K562 (cell line): Measurements from ENCODE around the gene ANKLE1. TPM values are rescaled to one million over a fixed set of nuclear protein-coding genes. Genes with fewer than 3 reads are reported as not detected.

Experiments used
- BCOR ChIP-seq: fragments of 450-650 bp; IDR thresholded peaks from 2 replicates; pipeline ENCODE4 v1.6.1; 2016
- CBFB ChIP-seq: sonication (generic); formaldehyde crosslinking; IDR thresholded peaks from 2 replicates; pipeline ENCODE4 v1.4.0; 2020; ENCODE audit warnings: mild to moderate bottlenecking, missing genetic modification reagents
- ESRRA ChIP-seq: fragments of 450-650 bp; IDR thresholded peaks from 2 replicates; pipeline ENCODE4 v1.6.1; 2014; ENCODE audit warnings: low read depth, mild to moderate bottlenecking, moderate library complexity, borderline replicate concordance
- KAT7 ChIP-seq: sonication (generic); formaldehyde crosslinking; IDR thresholded peaks from 2 replicates; pipeline ENCODE4 v1.8.0; 2022; ENCODE audit warnings: missing genetic modification reagents, mild to moderate bottlenecking, borderline replicate concordance
- MAFF ChIP-seq: IDR thresholded peaks from 2 replicates; pipeline ENCODE4 v1.6.1; 2012; ENCODE audit warnings: low read length, improper control_type of control experiment
- MYNN ChIP-seq, 2 experiments: sonication (generic); formaldehyde crosslinking in 1 of 2; IDR thresholded peaks; 2 replicates each; pipeline versions ENCODE4 v1.5.0 to v1.6.1; 2016 to 2020; ENCODE audit warnings: antibody characterized with exemption in 1 of 2, missing genetic modification reagents in 1 of 2
- NFIC ChIP-seq: fragments of 450-650 bp; IDR thresholded peaks from 2 replicates; pipeline ENCODE4 v1.6.1; 2017; ENCODE audit warnings: mild to moderate bottlenecking, inconsistent platforms
- POU5F1 ChIP-seq: fragments of 150-350 bp; IDR thresholded peaks from 2 replicates; pipeline ENCODE4 v1.6.1; 2014; ENCODE audit warnings: borderline replicate concordance, low read length, low read depth, mild to moderate bottlenecking; ENCODE audit not compliant: partially characterized antibody
- ZNF780A ChIP-seq: fragments of 250-450 bp; sonication (Bioruptor Pico); IDR thresholded peaks from 2 replicates; pipeline ENCODE4 v1.5.0; 2021; ENCODE audit warnings: mild to moderate bottlenecking
- ZNF79 ChIP-seq: fragments of 250-450 bp; sonication (Bioruptor Pico); IDR thresholded peaks from 2 replicates; pipeline ENCODE4 v1.4.0; 2020; ENCODE audit warnings: low read depth, mild to moderate bottlenecking, moderate library complexity
- polyA plus RNA-seq, 8 experiments: library from polyadenylated mRNA; depleted of rRNA in 4 of 8; stranded (reverse) in 5 of 8; unstranded in 3 of 8; fragments of >200 nt; fragmentation: Nextera tagmentation in 2 of 8; fragmentation: Illumina TruSeq in 1 of 8; extraction: Ambion mirVana in 2 of 8; extraction: Trizol in 1 of 8; gene quantifications; 2 replicates each; pipeline versions ENCODE4 v1.2.1 to v1.2.3, GENCODE V29; 2011 to 2014; ENCODE audit warnings: inconsistent platforms in 1 of 8, missing spikeins in 1 of 8
- total RNA-seq, 7 experiments: library from RNA; depleted of rRNA in 6 of 7; stranded (reverse); fragments of >200 nt in 6 of 7; fragmentation: Illumina TruSeq in 2 of 7; extraction: Trizol in 2 of 7; gene quantifications; 2 replicates each; pipeline versions ENCODE4 v1.2.1 to v1.2.3, GENCODE V29; 2011 to 2021; ENCODE audit warnings: low replicate concordance in 1 of 7
- TF ChIP-seq, protein P1 (sequence below): fragments of 450-650 bp; IDR thresholded peaks from one replicate; pipeline ENCODE4 v1.6.1; 2018; ENCODE audit warnings: mild to moderate bottlenecking, moderate library complexity; ENCODE audit not compliant: partially characterized antibody
- TF ChIP-seq, protein P2 (sequence below): fragments of 250-450 bp; sonication (Bioruptor Pico); IDR thresholded peaks from 2 replicates; pipeline ENCODE4 v1.8.0; 2021; ENCODE audit warnings: moderate library complexity, mild to moderate bottlenecking, inconsistent platforms
- TF ChIP-seq, protein P3 (sequence below): fragments of 450-650 bp; IDR thresholded peaks from 2 replicates; pipeline ENCODE4 v1.6.1; 2017; ENCODE audit warnings: antibody characterized with exemption, mild to moderate bottlenecking
- TF ChIP-seq, protein P4 (sequence below), 2 experiments: fragments of 200-800 bp in 1 of 2; sonication (Bioruptor generic) in 1 of 2; sonication (generic) in 1 of 2; formaldehyde crosslinking in 1 of 2; IDR thresholded peaks in 1 of 2; conservative IDR thresholded peaks in 1 of 2; 2 replicates each; pipeline versions ENCODE4 v1.5.0 to v1.6.1; 2016 to 2020; ENCODE audit warnings: missing compliant biosample characterization in 1 of 2, missing genetic modification characterization in 1 of 2, missing genetic modification reagents in 1 of 2
- TF ChIP-seq, protein P5 (sequence below): sonication (generic); formaldehyde crosslinking; IDR thresholded peaks from 2 replicates; pipeline ENCODE4 v1.9.0; 2022; ENCODE audit warnings: mild to moderate bottlenecking, missing genetic modification reagents

Gene ANKLE1
- total and polyA plus RNA-seq, 9 of the 15 experiments (the other 6 are each of a cell fraction or from before 2014, with no cell fraction given): 0.63 to 9.2 (median 2.9) TPM

DNA sequence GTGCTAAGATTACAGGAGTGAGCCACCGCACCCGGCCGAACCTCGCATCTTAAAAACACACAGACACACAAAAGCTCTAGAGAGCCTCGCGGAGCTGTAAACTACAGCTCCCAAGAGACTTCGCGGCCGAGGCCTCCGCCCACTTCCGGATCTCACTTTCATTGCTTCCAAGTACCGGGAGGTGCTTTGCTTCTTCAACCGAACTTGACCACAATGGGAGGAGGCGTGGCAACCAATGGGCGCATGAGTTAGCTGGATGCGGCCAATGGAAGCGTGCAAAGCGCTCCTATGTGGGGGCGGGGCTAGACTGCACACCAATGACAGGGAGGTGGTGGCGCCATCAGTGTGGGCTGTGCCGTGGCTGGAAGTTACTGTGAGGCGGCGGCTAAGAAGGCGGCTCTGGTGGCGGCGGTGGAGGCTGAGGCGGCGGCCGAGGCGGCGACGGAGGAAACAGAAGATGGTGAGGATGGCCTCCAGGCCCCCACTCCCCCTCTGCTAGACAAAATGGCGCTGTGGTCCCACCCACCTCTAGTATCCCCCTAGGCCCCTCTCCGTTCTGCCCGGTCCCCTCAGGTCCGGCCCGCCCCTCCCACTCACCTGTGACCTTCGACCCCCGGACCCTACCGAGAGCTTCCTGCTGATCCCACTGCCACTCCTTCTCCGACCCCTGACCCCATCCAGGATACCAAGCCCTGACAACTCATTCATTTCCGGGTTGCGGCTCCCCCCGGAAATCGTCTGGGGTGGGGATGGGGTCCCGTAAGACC lies 27.7 kb downstream of the ANKLE1 start, which contains the start of gene DDA1 (continued):
- TF ChIP-seq, protein P1, sequence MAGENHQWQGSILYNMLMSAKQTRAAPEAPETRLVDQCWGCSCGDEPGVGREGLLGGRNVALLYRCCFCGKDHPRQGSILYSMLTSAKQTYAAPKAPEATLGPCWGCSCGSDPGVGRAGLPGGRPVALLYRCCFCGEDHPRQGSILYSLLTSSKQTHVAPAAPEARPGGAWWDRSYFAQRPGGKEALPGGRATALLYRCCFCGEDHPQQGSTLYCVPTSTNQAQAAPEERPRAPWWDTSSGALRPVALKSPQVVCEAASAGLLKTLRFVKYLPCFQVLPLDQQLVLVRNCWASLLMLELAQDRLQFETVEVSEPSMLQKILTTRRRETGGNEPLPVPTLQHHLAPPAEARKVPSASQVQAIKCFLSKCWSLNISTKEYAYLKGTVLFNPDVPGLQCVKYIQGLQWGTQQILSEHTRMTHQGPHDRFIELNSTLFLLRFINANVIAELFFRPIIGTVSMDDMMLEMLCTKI: no peak
- TF ChIP-seq KAT7 (CRISPR knock-in tag) (peak; percentile 85), POU5F1 (no peak), MAFF (no peak), ZNF79 (no peak), ESRRA (peak; percentile 81; the same call in 1 of the 2 replicates), BCOR (0 out of 2 replicates have a peak, but pooled peaks have one; percentile 20), ZNF780A (CRISPR knock-in tag) (no peak), NFIC (peak; percentile 52; the same call in 1 of the 2 replicates), MYNN (IDR thresholded peaks at IDR 0.05) (no peak), MYNN (CRISPR knock-in tag; IDR thresholded peaks at IDR 0.05) (no peak), CBFB (no peak)
- TF ChIP-seq, protein P2, sequence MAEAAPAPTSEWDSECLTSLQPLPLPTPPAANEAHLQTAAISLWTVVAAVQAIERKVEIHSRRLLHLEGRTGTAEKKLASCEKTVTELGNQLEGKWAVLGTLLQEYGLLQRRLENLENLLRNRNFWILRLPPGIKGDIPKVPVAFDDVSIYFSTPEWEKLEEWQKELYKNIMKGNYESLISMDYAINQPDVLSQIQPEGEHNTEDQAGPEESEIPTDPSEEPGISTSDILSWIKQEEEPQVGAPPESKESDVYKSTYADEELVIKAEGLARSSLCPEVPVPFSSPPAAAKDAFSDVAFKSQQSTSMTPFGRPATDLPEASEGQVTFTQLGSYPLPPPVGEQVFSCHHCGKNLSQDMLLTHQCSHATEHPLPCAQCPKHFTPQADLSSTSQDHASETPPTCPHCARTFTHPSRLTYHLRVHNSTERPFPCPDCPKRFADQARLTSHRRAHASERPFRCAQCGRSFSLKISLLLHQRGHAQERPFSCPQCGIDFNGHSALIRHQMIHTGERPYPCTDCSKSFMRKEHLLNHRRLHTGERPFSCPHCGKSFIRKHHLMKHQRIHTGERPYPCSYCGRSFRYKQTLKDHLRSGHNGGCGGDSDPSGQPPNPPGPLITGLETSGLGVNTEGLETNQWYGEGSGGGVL (CRISPR knock-in tag): no peak
- TF ChIP-seq, protein P3, sequence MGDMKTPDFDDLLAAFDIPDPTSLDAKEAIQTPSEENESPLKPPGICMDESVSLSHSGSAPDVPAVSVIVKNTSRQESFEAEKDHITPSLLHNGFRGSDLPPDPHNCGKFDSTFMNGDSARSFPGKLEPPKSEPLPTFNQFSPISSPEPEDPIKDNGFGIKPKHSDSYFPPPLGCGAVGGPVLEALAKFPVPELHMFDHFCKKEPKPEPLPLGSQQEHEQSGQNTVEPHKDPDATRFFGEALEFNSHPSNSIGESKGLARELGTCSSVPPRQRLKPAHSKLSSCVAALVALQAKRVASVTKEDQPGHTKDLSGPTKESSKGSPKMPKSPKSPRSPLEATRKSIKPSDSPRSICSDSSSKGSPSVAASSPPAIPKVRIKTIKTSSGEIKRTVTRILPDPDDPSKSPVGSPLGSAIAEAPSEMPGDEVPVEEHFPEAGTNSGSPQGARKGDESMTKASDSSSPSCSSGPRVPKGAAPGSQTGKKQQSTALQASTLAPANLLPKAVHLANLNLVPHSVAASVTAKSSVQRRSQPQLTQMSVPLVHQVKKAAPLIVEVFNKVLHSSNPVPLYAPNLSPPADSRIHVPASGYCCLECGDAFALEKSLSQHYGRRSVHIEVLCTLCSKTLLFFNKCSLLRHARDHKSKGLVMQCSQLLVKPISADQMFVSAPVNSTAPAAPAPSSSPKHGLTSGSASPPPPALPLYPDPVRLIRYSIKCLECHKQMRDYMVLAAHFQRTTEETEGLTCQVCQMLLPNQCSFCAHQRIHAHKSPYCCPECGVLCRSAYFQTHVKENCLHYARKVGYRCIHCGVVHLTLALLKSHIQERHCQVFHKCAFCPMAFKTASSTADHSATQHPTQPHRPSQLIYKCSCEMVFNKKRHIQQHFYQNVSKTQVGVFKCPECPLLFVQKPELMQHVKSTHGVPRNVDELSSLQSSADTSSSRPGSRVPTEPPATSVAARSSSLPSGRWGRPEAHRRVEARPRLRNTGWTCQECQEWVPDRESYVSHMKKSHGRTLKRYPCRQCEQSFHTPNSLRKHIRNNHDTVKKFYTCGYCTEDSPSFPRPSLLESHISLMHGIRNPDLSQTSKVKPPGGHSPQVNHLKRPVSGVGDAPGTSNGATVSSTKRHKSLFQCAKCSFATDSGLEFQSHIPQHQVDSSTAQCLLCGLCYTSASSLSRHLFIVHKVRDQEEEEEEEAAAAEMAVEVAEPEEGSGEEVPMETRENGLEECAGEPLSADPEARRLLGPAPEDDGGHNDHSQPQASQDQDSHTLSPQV: no peak
- TF ChIP-seq, protein P4, sequence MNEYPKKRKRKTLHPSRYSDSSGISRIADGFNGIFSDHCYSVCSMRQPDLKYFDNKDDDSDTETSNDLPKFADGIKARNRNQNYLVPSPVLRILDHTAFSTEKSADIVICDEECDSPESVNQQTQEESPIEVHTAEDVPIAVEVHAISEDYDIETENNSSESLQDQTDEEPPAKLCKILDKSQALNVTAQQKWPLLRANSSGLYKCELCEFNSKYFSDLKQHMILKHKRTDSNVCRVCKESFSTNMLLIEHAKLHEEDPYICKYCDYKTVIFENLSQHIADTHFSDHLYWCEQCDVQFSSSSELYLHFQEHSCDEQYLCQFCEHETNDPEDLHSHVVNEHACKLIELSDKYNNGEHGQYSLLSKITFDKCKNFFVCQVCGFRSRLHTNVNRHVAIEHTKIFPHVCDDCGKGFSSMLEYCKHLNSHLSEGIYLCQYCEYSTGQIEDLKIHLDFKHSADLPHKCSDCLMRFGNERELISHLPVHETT (CRISPR knock-in tag; conservative IDR thresholded peaks at IDR 0.05 in 1 of 2, IDR thresholded peaks at IDR 0.05 in 1 of 2): peak in 1 of 2 experiments; percentile 3; a peak in 1 of 4 replicates
- TF ChIP-seq, protein P5, sequence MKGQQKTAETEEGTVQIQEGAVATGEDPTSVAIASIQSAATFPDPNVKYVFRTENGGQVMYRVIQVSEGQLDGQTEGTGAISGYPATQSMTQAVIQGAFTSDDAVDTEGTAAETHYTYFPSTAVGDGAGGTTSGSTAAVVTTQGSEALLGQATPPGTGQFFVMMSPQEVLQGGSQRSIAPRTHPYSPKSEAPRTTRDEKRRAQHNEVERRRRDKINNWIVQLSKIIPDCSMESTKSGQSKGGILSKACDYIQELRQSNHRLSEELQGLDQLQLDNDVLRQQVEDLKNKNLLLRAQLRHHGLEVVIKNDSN (CRISPR knock-in tag): 0 out of 2 replicates have a peak, but pooled peaks have one; percentile 5
